ENCODE measurements around the gene ERCC6L.

ERCC6L gene

GRCh38 chrX:72159769-72160168, 79.1 kb downstream of the ERCC6L start:
- DNase-seq (ENCODE audit: low read depth, low spot score), result no peak

- no peak for DNase-seq (ENCODE audit: low read depth, low spot score)
Observed at GRCh38 chrX:72158773-72159172, 80.1 kb downstream of the ERCC6L start.
